ENCODE measurements around the gene MTARC2. TPM values are rescaled to one million over a fixed set of nuclear protein-coding genes. Genes with fewer than 3 reads are reported as not detected.

MTARC2 gene
- total and polyA plus RNA-seq, 2 of the 13 experiments (the other 11 are each of a cell fraction or from before 2014, with no cell fraction given): 8.5 to 10.1 TPM

- TF ChIP-seq HOMEZ (CRISPR knock-in tag; IDR thresholded peaks at IDR 0.05; ENCODE audit: low read depth) (peak; percentile 28; the same call in 1 of the 2 replicates), ATF3 (CRISPR knock-in tag; IDR thresholded peaks at IDR 0.05) (0 out of 2 replicates have a peak, but pooled peaks have one; percentile 17), HMG20A (CRISPR knock-in tag; IDR thresholded peaks at IDR 0.05; ENCODE audit: borderline replicate concordance) (peak; percentile 64; the same call in 1 of the 2 replicates), MLLT10 (CRISPR knock-in tag; IDR thresholded peaks at IDR 0.05) (no peak), SP140L (CRISPR knock-in tag; IDR thresholded peaks at IDR 0.05; ENCODE audit: borderline replicate concordance) (no peak), REXO4 (CRISPR knock-in tag; IDR thresholded peaks at IDR 0.05; ENCODE audit: borderline replicate concordance) (no peak), PBX3 (CRISPR knock-in tag; IDR thresholded peaks at IDR 0.05; ENCODE audit: borderline replicate concordance) (no peak), SALL2 (CRISPR knock-in tag; IDR thresholded peaks at IDR 0.05) (peak; percentile 38; the same call in 1 of the 2 replicates), NFIC (IDR thresholded peaks at IDR 0.05; ENCODE audit: low read length) (no peak), EP300 (IDR thresholded peaks at IDR 0.05; ENCODE audit: low read depth in 2 of 2, low read length in 2 of 2) (peak in 1 of 2 experiments; percentile 27; a peak in 1 of 4 replicates), EP300 (CRISPR knock-in tag; IDR thresholded peaks at IDR 0.05; ENCODE audit: borderline replicate concordance) (0 out of 2 replicates have a peak, but pooled peaks have one; percentile 17), ZBTB21 (CRISPR knock-in tag; IDR thresholded peaks at IDR 0.05) (no peak), REPIN1 (CRISPR knock-in tag; IDR thresholded peaks at IDR 0.05; ENCODE audit: borderline replicate concordance, low read depth) (peak; percentile 81), SIN3A (IDR thresholded peaks at IDR 0.05; ENCODE audit: borderline replicate concordance, low read depth, low read length) (peak; percentile 67; the same call in 1 of the 2 replicates), NFE2L1 (CRISPR knock-in tag; IDR thresholded peaks at IDR 0.05; ENCODE audit: borderline replicate concordance) (no peak), ZBTB39 (CRISPR knock-in tag; IDR thresholded peaks at IDR 0.05) (peak; percentile 31; the same call in 1 of the 2 replicates), ZBTB10 (CRISPR knock-in tag; IDR thresholded peaks at IDR 0.05; ENCODE audit: borderline replicate concordance) (no peak), HOXA3 (CRISPR knock-in tag; IDR thresholded peaks at IDR 0.05) (peak; percentile 67; the same call in 1 of the 2 replicates)
These were observed at the start of gene MTARC2 (continued) for GRCh38 chr1:220748089-220748934.

All from HepG2 (cell line).